Astrocyte of the cerebellum (primary cell): Measurements from ENCODE around the gene TATDN2.

Experiments
- DNase-seq: peaks from one replicate; pipeline ENCODE4 v3.0.0-alpha.2; 2011; ENCODE audit warnings: low read depth
- H3K4me3 ChIP-seq: 2 replicates; pipeline ENCODE4 v1.5.1; 2011; ENCODE audit warnings: mild to moderate bottlenecking, low read depth, low read length, moderate library complexity
- CTCF ChIP-seq: IDR thresholded peaks from 2 replicates; pipeline ENCODE4 v1.5.1; 2012; ENCODE audit warnings: low read length, low read depth, moderate library complexity, mild to moderate bottlenecking; ENCODE audit errors: missing control alignments
- in situ Hi-C: cut with HindIII; loops from 2 replicates; pipeline ENCODE4 v1.10.0; 2017; ENCODE audit warnings: low sequenced_read_pairs

Gene TATDN2

GRCh38 chr3:10312391-10312790, 64.1 kb downstream of the TATDN2 start:
- in situ Hi-C loops = no loop called here
- no peak for DNase-seq
- no peak overlapping the region for H3K4me3 ChIP-seq
- no peak for TF ChIP-seq CTCF

GRCh38 chr3:10312861-10313260, 64.6 kb downstream of the TATDN2 start:
- in situ Hi-C loops = no loop called here
- no peak for TF ChIP-seq CTCF
- no peak for DNase-seq
- H3K4me3 ChIP-seq = no peak overlapping the region

- in situ Hi-C loops = no loop called here
- no peak for TF ChIP-seq CTCF
- H3K4me3 ChIP-seq = no peak overlapping the region
- no peak for DNase-seq
Measured at GRCh38 chr3:10315101-10315500, 66.8 kb downstream of the TATDN2 start.

- no peak for TF ChIP-seq CTCF
- DNase-seq = no peak
- H3K4me3 ChIP-seq = no peak overlapping the region
- in situ Hi-C loops = no loop called here
Measured at GRCh38 chr3:10315771-10316344, 67.6 kb downstream of the TATDN2 start.

- in situ Hi-C loops = no loop called here
- DNase-seq = no peak
- TF ChIP-seq CTCF = no peak
Measured at GRCh38 chr3:10317311-10317960, 69.2 kb downstream of the TATDN2 start.

GRCh38 chr3:10317961-10318350, 69.7 kb downstream of the TATDN2 start:
- H3K4me3 ChIP-seq = no peak overlapping the region
- DNase-seq = no peak
- no peak for TF ChIP-seq CTCF
- in situ Hi-C loops = no loop called here

More at GRCh38 chr3:10317311-10317960, 69.2 kb downstream of the TATDN2 start:
- no peak overlapping the region for H3K4me3 ChIP-seq
